Mesenchymal stem cell (in vitro differentiated cells and primary cell): ENCODE data around the gene TNFRSF1B.

Experiments
- DNase-seq: peaks from one replicate; pipeline ENCODE4 v3.0.0-alpha.2; 2013
- H2AFZ ChIP-seq: one replicate; pipeline ENCODE4 v1.6.1; 2013; ENCODE audit warnings: low read depth, mild to moderate bottlenecking, control low read depth, inconsistent platforms, low read length, moderate library complexity
- H2AK5ac ChIP-seq: 2 replicates; pipeline ENCODE4 v1.6.1; 2013; ENCODE audit warnings: low read length, moderate library complexity, mild to moderate bottlenecking, inconsistent platforms; ENCODE audit not compliant: severe bottlenecking
- H2BK120ac ChIP-seq: one replicate; pipeline ENCODE4 v1.6.1; 2013; ENCODE audit warnings: low read depth, mild to moderate bottlenecking, inconsistent platforms, low read length, moderate library complexity
- H2BK12ac ChIP-seq, 2 experiments: one replicate each; pipeline ENCODE4 v1.6.1; 2013; ENCODE audit warnings: inconsistent platforms in 2 of 2, low read length in 2 of 2, mild to moderate bottlenecking in 2 of 2, moderate library complexity in 2 of 2, control low read depth in 1 of 2
- H2BK15ac ChIP-seq: one replicate; pipeline ENCODE4 v1.6.1; 2013; ENCODE audit warnings: mild to moderate bottlenecking, low read depth, inconsistent platforms; ENCODE audit not compliant: poor library complexity, severe bottlenecking
- H2BK5ac ChIP-seq: 2 replicates; pipeline ENCODE4 v1.6.1; 2013; ENCODE audit warnings: low read depth, mild to moderate bottlenecking, low read length, control low read depth, inconsistent platforms; ENCODE audit not compliant: poor library complexity, severe bottlenecking
- H3K14ac ChIP-seq, 2 experiments: one replicate each; pipeline ENCODE4 v1.6.1; 2013; ENCODE audit warnings: inconsistent platforms in 2 of 2, low read length in 2 of 2, control low read depth in 1 of 2, mild to moderate bottlenecking in 1 of 2, moderate library complexity in 1 of 2
- H3K18ac ChIP-seq, 2 experiments: one replicate each; pipeline ENCODE4 v1.6.1; 2013; ENCODE audit warnings: inconsistent platforms in 2 of 2, low read length in 2 of 2, control low read depth in 1 of 2, low read depth in 1 of 2, mild to moderate bottlenecking in 1 of 2
- H3K23ac ChIP-seq, 2 experiments: one replicate each; pipeline ENCODE4 v1.6.1; 2013; ENCODE audit warnings: inconsistent platforms in 2 of 2, low read length in 2 of 2, mild to moderate bottlenecking in 2 of 2, moderate library complexity in 2 of 2, control low read depth in 1 of 2
- H3K27ac ChIP-seq: 2 replicates; pipeline ENCODE4 v1.5.1; 2013; ENCODE audit warnings: mild to moderate bottlenecking, moderate library complexity, low read length, control low read depth, inconsistent platforms; ENCODE audit not compliant: poor library complexity, severe bottlenecking
- H3K27me3 ChIP-seq, 2 experiments: 2 replicates each; pipeline versions ENCODE4 v1.6.1 to v1.7.0; 2013; ENCODE audit warnings: low read length in 2 of 2, mild to moderate bottlenecking in 2 of 2, moderate library complexity in 2 of 2, control low read depth in 1 of 2, inconsistent platforms in 1 of 2; ENCODE audit not compliant: control insufficient read depth in 1 of 2, insufficient read depth in 1 of 2
- H3K36me3 ChIP-seq, 2 experiments: 2 replicates each; pipeline versions ENCODE4 v1.6.1 to v1.7.0; 2013; ENCODE audit warnings: low read length in 2 of 2, control low read depth in 1 of 2, inconsistent platforms in 1 of 2, low read depth in 1 of 2, mild to moderate bottlenecking in 1 of 2; ENCODE audit not compliant: insufficient read depth in 2 of 2, control insufficient read depth in 1 of 2
- H3K4ac ChIP-seq, 2 experiments: one replicate each; pipeline ENCODE4 v1.6.1; 2013; ENCODE audit warnings: inconsistent platforms in 2 of 2, low read length in 2 of 2, mild to moderate bottlenecking in 2 of 2, moderate library complexity in 2 of 2, control low read depth in 1 of 2, low read depth in 1 of 2
- H3K4me1 ChIP-seq: 2 replicates; pipeline ENCODE4 v1.6.1; 2013; ENCODE audit warnings: low read depth, low read length, control low read depth; ENCODE audit not compliant: control insufficient read depth, insufficient read depth
- H3K4me2 ChIP-seq: 2 replicates; pipeline ENCODE4 v1.6.1; 2013; ENCODE audit warnings: low read length, mild to moderate bottlenecking, inconsistent platforms; ENCODE audit not compliant: poor library complexity, severe bottlenecking
- H3K4me3 ChIP-seq, 2 experiments: 2 replicates each; pipeline versions ENCODE4 v1.5.1 to v1.7.0; 2013; ENCODE audit warnings: low read length in 2 of 2, mild to moderate bottlenecking in 2 of 2, control low read depth in 1 of 2, low read depth in 1 of 2; ENCODE audit not compliant: insufficient read depth in 1 of 2
- H3K79me1 ChIP-seq: replicated peaks from 2 replicates; pipeline ENCODE4 v1.6.1; 2013; ENCODE audit warnings: mild to moderate bottlenecking, control low read depth, low read length, inconsistent platforms; ENCODE audit not compliant: poor library complexity, severe bottlenecking
- H3K9ac ChIP-seq: 2 replicates; pipeline ENCODE4 v1.7.0; 2013; ENCODE audit warnings: mild to moderate bottlenecking, low read length, moderate library complexity
- H3K9me3 ChIP-seq: 2 replicates; pipeline ENCODE4 v1.7.0; 2013; ENCODE audit warnings: mild to moderate bottlenecking, low read length; ENCODE audit not compliant: control insufficient read depth
- H4K8ac ChIP-seq: one replicate; pipeline ENCODE4 v1.6.1; 2013; ENCODE audit warnings: inconsistent platforms, mild to moderate bottlenecking, low read length, moderate library complexity
- H4K91ac ChIP-seq: one replicate; pipeline ENCODE4 v1.6.1; 2013; ENCODE audit warnings: mild to moderate bottlenecking, low read length, inconsistent platforms
- WGBS: methylation state at CpG from one replicate; pipeline ENCODE4 v1.1.7; 2013; ENCODE audit warnings: mixed read lengths; 5-methylcytosine and 5-hydroxymethylcytosine counted together

Gene TNFRSF1B

GRCh38 chr1:12245733-12246132 is 78.9 kb downstream of the TNFRSF1B start:
- Histone ChIP-seq H3K18ac (no peak overlapping the region), H3K79me1 (peaks cover 17% of the 10 kb centered on the region), H4K8ac (no peak overlapping the region), H2BK5ac (no peak overlapping the region), H3K9me3 (no peaks in the 10 kb centered on the region), H3K27me3 (no peaks in the 10 kb centered on the region), H4K91ac (no peak overlapping the region), H2AFZ (no peak overlapping the region), H2BK12ac (no peak overlapping the region), H3K23ac (no peak overlapping the region), H3K27ac (no peak overlapping the region), H3K9ac (no peak overlapping the region), H3K4me1 (no peaks in the 10 kb centered on the region), H3K36me3 (peaks cover 19 to 77% of the 10 kb centered on the region in 2 experiments), H3K4me2 (no peak overlapping the region), H3K14ac (no peak overlapping the region), H2BK15ac (no peak overlapping the region), H3K4ac (no peak overlapping the region), H2BK120ac (no peak overlapping the region), H3K4me3 (no peak overlapping the region), H2AK5ac (no peak overlapping the region)
- no peak for DNase-seq

GRCh38 chr1:12246584-12246983 is 79.8 kb downstream of the TNFRSF1B start:
- no peaks in the 10 kb centered on the region for H3K27me3 ChIP-seq
- H2AFZ ChIP-seq = no peak overlapping the region
- H3K23ac ChIP-seq = no peak overlapping the region
- H3K79me1 ChIP-seq = peaks cover 14% of the 10 kb centered on the region
- no peak overlapping the region for H3K9ac ChIP-seq
- no peak overlapping the region for H4K8ac ChIP-seq
- H2BK5ac ChIP-seq = no peak overlapping the region
- no peaks in the 10 kb centered on the region for H3K9me3 ChIP-seq
- no peak overlapping the region for H3K18ac ChIP-seq
- H2BK12ac ChIP-seq = no peak overlapping the region
- H2BK120ac ChIP-seq = no peak overlapping the region
- H3K4ac ChIP-seq = no peak overlapping the region
- no peak overlapping the region for H2BK15ac ChIP-seq
- H3K27ac ChIP-seq = no peak overlapping the region
- H2AK5ac ChIP-seq = no peak overlapping the region
- H3K36me3 ChIP-seq = peaks cover 17 to 80% of the 10 kb centered on the region in 2 experiments
- peak; percentile 26 for DNase-seq
- no peaks in the 10 kb centered on the region for H3K4me1 ChIP-seq
- no peak overlapping the region for H3K4me3 ChIP-seq
- 53% methylated on average over 6 of the region's 6 CpGs for WGBS
- no peak overlapping the region for H3K4me2 ChIP-seq
- no peak overlapping the region for H4K91ac ChIP-seq
- no peak overlapping the region for H3K14ac ChIP-seq

GRCh38 chr1:12249181-12249580 is 82.4 kb downstream of the TNFRSF1B start:
- Histone ChIP-seq H2BK120ac (no peak overlapping the region), H3K4ac (no peak overlapping the region), H3K27me3 (no peaks in the 10 kb centered on the region), H3K4me2 (no peak overlapping the region), H2AFZ (no peak overlapping the region), H2AK5ac (no peak overlapping the region), H3K4me3 (no peak overlapping the region), H3K18ac (no peak overlapping the region), H3K4me1 (no peaks in the 10 kb centered on the region), H3K14ac (no peak overlapping the region), H3K23ac (no peak overlapping the region), H3K79me1 (peaks cover 10% of the 10 kb centered on the region), H3K9ac (peak overlapping the region; percentile 21), H2BK15ac (no peak overlapping the region), H3K36me3 (peaks cover 18 to 78% of the 10 kb centered on the region in 2 experiments), H4K8ac (no peak overlapping the region), H4K91ac (no peak overlapping the region), H3K9me3 (no peaks in the 10 kb centered on the region), H3K27ac (no peak overlapping the region), H2BK12ac (no peak overlapping the region), H2BK5ac (no peak overlapping the region)
- WGBS = no CpG with 5 or more reads among the region's 1 CpG
- no peak for DNase-seq

GRCh38 chr1:12249748-12250147 is 83.0 kb downstream of the TNFRSF1B start:
- Histone ChIP-seq H3K9me3 (no peaks in the 10 kb centered on the region), H4K91ac (no peak overlapping the region), H2AK5ac (no peak overlapping the region), H3K36me3 (peaks cover 18 to 75% of the 10 kb centered on the region in 2 experiments), H2AFZ (no peak overlapping the region), H3K27me3 (no peaks in the 10 kb centered on the region), H3K27ac (no peak overlapping the region), H4K8ac (no peak overlapping the region), H3K9ac (no peak overlapping the region), H3K4me1 (no peaks in the 10 kb centered on the region), H3K23ac (no peak overlapping the region), H3K14ac (no peak overlapping the region), H2BK12ac (no peak overlapping the region), H2BK15ac (no peak overlapping the region), H3K18ac (no peak overlapping the region), H3K79me1 (peaks cover 10% of the 10 kb centered on the region), H3K4ac (no peak overlapping the region), H2BK5ac (no peak overlapping the region), H3K4me2 (no peak overlapping the region), H3K4me3 (no peak overlapping the region), H2BK120ac (no peak overlapping the region)
- DNase-seq = no peak
- WGBS = 89% methylated on average over 6 of the region's 6 CpGs
